Central memory CD8-positive, alpha-beta T cell (primary cell): ENCODE measurements around the gene FAM217B.
A peak's percentile ranks its signal among the peaks of the same experiment; 100 is the strongest.
"Not testable (repeated sequence)": the region's sequence is repeated elsewhere in the genome, so short reads cannot be mapped to it uniquely, and the experiment has no call there.

Experiments used
- ATAC-seq: fragments of 150-1000 bp; cut with Tn5 transposase; replicated peaks from 2 replicates; pipeline ENCODE4 v1.10.0; 2022; ENCODE audit warnings: mild to moderate bottlenecking, moderate FRiP score, moderate number of reproducible peaks; ENCODE audit not compliant: poor library complexity, severe bottlenecking; ENCODE audit errors: extremely low read depth
- DNase-seq, 2 donors: peaks; one replicate each; pipeline ENCODE4 v3.0.0; 2021; ENCODE audit warnings: low spot score in 2 of 2
- H3K27ac Mint-ChIP-seq: one replicate; pipeline ENCODE4 v1.8.0; 2022; ENCODE audit warnings: low read depth, mild to moderate bottlenecking, moderate library complexity, mixed read lengths
- H3K27me3 Mint-ChIP-seq: one replicate; pipeline ENCODE4 v1.8.0; 2022; ENCODE audit warnings: mixed read lengths
- H3K36me3 Mint-ChIP-seq: one replicate; pipeline ENCODE4 v1.8.0; 2022; ENCODE audit warnings: mild to moderate bottlenecking, moderate library complexity, mixed read lengths; ENCODE audit not compliant: insufficient read depth
- H3K4me1 Mint-ChIP-seq: one replicate; pipeline ENCODE4 v1.8.0; 2022; ENCODE audit warnings: mixed read lengths
- H3K4me3 Mint-ChIP-seq: one replicate; pipeline ENCODE4 v1.8.0; 2022; ENCODE audit warnings: mild to moderate bottlenecking, moderate library complexity, mixed read lengths
- H3K9me3 Mint-ChIP-seq: one replicate; pipeline ENCODE4 v1.8.0; 2022; ENCODE audit warnings: mixed read lengths

FAM217B gene

DNA sequence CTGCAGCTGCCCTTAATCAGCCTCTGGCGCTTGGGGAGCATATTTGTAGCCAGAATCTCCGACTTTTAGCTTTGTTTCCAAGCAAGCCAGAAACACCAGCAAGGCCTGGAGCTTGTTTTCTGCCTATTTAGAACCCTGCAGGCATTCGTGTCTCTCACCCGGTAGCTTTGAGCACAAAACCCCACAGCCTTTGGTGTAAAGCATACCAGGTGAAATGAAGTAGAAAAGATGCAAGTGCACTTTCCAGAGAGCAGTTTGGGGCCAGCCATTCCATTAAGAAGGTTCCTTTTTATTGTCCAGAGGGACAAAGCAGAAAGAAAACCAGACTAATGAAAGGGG, 736 bp downstream of the FAM217B start:
- Mint-ChIP-seq H3K36me3 (peaks cover 27% of the 10 kb centered on the region), H3K27me3 (no peaks in the 10 kb centered on the region), H3K4me1 (peaks cover 22% of the 10 kb centered on the region), H3K9me3 (no peaks in the 10 kb centered on the region), H3K27ac (peak overlapping the region; percentile 96), H3K4me3 (peak overlapping the region; percentile 98)
- DNase-seq, result no peak
- ATAC-seq, result no peak

DNA sequence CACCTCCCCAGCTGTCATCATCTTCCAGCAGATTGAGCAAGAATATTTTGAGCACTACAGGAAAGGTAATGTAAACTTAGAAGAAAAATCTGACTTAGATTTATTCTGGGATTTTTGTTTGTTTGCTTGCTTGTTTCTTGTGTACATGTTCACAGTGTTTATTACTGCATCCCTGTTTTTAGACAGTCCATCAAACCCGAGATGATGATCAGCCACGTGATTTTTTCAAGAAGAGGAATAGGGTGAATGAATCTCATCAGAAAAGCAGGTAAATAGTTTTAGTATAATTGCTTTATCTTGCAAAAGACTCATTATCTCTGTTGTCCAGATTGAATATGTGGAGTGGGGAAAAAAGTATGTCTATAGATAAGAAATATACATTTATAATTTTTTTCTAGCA, 2.1 kb downstream of the FAM217B start:
- DNase-seq (no peak), ATAC-seq (no peak)
- Mint-ChIP-seq H3K36me3 (peaks cover 27% of the 10 kb centered on the region), H3K27ac (no peak overlapping the region), H3K9me3 (no peaks in the 10 kb centered on the region), H3K27me3 (no peaks in the 10 kb centered on the region), H3K4me3 (no peak overlapping the region), H3K4me1 (peaks cover 22% of the 10 kb centered on the region)

DNA sequence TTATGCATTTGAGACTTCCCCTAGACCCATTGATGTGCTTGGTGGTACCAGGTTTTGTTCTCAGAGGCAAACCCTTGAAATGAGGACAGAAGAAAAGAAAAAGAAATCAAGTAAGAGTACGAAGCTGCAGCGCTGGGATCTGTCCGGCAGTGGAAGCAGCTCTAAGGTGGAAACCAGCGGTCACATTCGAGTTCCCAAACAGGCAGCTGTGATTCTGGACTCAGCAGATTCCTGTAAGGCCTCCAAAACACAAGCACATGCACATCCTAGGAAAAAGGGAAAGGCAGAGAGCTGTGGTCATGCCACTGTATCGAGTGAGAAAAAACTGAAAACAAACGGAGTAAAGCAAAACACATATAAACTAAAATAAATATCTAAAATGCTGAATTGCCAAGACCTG, 4.5 kb downstream of the FAM217B start:
- H3K36me3 Mint-ChIP-seq, result peaks cover 21% of the 10 kb centered on the region
- no peaks in the 10 kb centered on the region for H3K27me3 Mint-ChIP-seq
- H3K4me3 Mint-ChIP-seq, result no peak overlapping the region
- ATAC-seq (no peak), DNase-seq (no peak)
- no peak overlapping the region for H3K27ac Mint-ChIP-seq
- no peaks in the 10 kb centered on the region for H3K9me3 Mint-ChIP-seq
- peaks cover 21% of the 10 kb centered on the region for H3K4me1 Mint-ChIP-seq

DNA sequence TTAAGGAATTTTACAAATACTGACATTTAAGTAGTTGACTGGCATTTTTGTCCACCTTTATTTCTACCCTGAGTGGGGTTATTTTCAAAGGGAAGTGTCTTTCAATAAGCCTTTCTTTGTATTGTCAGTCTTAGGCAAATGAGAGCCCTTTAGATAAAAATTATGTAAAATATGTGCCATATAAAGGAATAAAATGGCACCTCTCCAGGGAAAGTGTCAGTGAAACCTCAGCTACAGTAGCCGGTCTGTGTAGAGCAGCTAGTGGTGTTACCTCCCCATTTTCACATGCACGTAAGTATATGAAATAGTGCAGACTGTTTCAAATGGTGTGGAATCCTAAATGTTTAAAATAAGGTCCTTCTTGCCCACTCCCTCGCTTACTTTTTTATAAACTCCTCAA, 5.0 kb downstream of the FAM217B start:
- no peaks in the 10 kb centered on the region for H3K9me3 Mint-ChIP-seq
- H3K36me3 Mint-ChIP-seq, result peaks cover 19% of the 10 kb centered on the region

DNA sequence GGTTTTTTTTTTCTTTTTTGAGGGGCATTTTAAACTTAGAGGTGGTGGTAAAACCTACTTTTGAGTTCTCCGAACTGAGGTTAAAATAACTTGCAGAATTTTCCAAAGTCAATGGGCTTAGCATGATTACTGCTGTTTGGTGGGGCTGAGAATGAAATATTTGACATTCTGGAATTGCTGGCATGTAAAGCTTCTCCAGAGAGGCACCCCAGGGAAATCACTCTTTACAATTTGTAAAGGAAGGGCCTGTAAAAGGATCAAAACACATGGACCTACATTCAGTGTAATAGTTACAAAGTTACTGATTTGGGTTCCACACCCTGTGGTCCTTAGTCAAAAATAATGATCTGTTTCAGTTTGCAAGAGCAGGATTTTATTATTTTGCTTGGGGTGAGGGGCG, 5.5 kb downstream of the FAM217B start:
- H3K36me3 Mint-ChIP-seq, result peaks cover 15% of the 10 kb centered on the region

More for the DNA sequence above, 5.0 kb downstream of the FAM217B start:
- Mint-ChIP-seq H3K27me3 (no peaks in the 10 kb centered on the region), H3K4me1 (peaks cover 21% of the 10 kb centered on the region), H3K27ac (no peak overlapping the region), H3K4me3 (no peak overlapping the region)
- ATAC-seq, result no peak
- no peak for DNase-seq

DNA sequence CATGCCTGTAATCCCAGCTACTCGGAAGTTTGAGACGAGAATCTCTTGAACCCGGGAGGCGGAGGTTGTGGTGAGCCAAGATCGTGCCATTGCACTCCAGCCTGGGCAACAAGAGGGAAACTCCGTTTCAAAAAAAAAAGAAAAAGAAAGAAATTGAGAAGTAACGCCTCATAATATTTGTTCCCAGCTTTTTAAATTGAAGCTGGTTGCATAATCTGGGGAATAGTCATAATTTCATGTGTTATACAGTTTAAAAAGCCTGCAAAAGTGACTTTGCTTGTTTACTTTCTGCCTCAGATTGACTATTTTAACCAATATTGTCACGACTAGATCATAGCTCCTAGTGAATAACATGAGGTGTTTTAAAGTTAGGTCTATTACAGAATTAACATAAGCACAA, 7.2 kb downstream of the FAM217B start:
- Mint-ChIP-seq H3K4me1 (peaks cover 10% of the 10 kb centered on the region), H3K4me3 (no peak overlapping the region), H3K9me3 (no peaks in the 10 kb centered on the region), H3K27ac (no peak overlapping the region), H3K36me3 (peaks cover 17% of the 10 kb centered on the region), H3K27me3 (no peaks in the 10 kb centered on the region)
- no peak for ATAC-seq
- no peak for DNase-seq

More for the DNA sequence above, 5.5 kb downstream of the FAM217B start:
- H3K4me3 Mint-ChIP-seq, result no peak overlapping the region
- no peaks in the 10 kb centered on the region for H3K27me3 Mint-ChIP-seq
- H3K27ac Mint-ChIP-seq, result no peak overlapping the region
- peaks cover 21% of the 10 kb centered on the region for H3K4me1 Mint-ChIP-seq
- DNase-seq (no peak), ATAC-seq (no peak)
- no peaks in the 10 kb centered on the region for H3K9me3 Mint-ChIP-seq

DNA sequence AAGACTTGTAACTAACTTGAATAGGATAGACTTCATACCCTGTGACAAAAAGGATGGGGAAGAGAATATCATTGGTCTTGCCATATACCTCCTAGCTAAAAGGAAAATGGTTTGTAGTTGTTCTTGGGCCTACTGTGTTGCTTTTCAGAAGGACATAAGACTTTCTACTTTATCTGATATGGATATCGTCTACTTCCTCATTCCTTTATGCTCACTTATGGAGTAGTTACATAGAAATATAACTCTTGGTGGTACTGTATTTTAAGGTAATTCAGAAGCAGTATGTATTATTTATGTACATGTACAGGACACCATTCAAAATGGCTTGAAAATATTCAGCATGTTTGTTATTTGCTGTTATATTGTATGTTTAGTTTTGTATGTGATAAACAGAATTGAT, 8.0 kb downstream of the FAM217B start:
- DNase-seq, result no peak
- no peaks in the 10 kb centered on the region for H3K27me3 Mint-ChIP-seq
- H3K4me1 Mint-ChIP-seq, result peaks cover 10% of the 10 kb centered on the region
- no peaks in the 10 kb centered on the region for H3K9me3 Mint-ChIP-seq
- no peak for ATAC-seq
- peak overlapping the region; percentile 98 for H3K27ac Mint-ChIP-seq
- H3K36me3 Mint-ChIP-seq, result peaks cover 17% of the 10 kb centered on the region
- no peak overlapping the region for H3K4me3 Mint-ChIP-seq

DNA sequence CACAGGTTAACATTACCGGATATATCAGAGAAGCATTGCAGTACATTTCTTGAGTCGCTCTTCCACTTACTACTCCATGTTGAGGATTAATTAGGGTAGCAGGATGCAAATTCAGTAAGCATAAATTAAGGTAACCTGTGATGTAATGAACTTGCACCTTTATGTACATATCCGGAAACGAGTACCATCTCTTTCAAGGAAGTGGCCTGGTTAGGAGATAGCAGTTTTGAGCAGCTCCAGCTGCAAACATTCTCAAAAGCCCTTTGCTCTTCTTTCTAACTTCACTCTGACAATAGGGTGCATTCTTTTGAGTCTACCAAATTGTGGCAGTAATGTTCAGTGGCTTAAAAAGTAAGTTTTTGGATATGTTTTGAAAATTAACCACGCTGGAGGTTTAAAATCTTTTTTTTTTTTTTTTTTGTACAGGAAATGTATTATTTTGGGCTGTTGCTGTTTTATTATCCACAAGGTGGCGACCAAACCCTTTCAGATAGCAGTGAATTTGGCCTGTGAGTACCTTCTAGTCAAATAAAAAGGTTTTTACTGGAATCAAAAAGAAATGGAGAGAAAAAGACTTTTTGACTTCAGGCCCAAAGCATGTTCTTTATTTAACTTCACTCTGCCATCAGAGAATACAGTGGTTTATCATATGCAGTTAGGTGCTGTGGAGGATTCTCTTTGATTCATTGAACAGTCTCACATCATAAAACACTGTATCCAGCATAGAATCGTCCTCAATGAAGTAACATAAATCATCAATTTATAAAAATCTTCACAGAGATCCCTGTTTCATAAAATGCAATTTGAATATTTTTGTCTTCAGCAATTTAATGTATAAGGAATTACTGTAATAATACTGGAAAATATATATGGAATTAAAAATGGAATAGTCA, 8.9 kb downstream of the FAM217B start:
- DNase-seq (peak in 1 of 2 donors; percentile 30), ATAC-seq (peak; percentile 87)
- Mint-ChIP-seq H3K4me3 (peak overlapping the region; percentile 56), H3K27ac (peak overlapping the region; percentile 98), H3K9me3 (no peaks in the 10 kb centered on the region), H3K27me3 (no peaks in the 10 kb centered on the region), H3K4me1 (peaks cover 10% of the 10 kb centered on the region), H3K36me3 (peaks cover 20% of the 10 kb centered on the region)

DNA sequence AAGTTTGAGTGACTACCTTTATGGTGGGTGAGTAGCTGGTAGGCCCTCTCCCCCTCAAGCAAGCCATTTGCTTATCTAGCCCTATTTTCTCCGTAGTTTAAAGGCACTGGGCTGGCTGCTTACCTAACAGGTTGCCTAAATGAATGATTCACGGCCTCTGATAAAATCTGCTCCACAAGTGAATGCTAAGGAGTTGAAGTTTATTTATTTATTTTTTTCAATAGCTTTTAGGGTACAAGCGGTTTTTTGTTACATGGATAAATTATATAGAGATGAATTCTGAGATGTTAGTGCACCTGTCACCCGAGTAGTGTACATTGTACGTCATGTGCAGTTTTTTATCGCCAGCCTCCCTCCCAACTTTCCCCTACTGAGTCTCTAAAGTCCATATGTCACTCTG, 9.7 kb downstream of the FAM217B start:
- H3K27me3 Mint-ChIP-seq, result no peaks in the 10 kb centered on the region
- H3K36me3 Mint-ChIP-seq, result peaks cover 16% of the 10 kb centered on the region
- peaks cover 10% of the 10 kb centered on the region for H3K4me1 Mint-ChIP-seq
- no peaks in the 10 kb centered on the region for H3K9me3 Mint-ChIP-seq
- H3K27ac Mint-ChIP-seq, result no peak overlapping the region
- DNase-seq (no peak), ATAC-seq (no peak)
- H3K4me3 Mint-ChIP-seq, result no peak overlapping the region

DNA sequence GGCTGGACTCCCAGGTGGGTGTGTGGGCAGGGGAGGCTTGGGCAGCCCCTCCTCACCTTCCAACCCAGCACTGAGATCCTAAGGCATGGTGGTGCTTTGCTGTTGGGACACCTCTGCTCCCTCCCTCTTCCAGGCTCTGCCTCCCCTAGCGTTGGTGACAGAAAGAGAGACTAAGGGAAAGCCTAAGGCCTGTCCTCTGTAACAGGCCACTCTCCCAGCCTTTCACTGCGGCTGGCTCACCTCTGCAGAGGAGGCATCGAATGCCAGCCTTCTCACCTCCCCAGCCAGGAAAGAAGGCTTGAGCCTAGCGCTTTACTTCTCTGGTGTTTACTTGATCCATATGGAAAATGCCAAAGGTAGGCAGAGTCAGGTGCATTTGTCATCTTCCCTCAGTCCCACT, 14.5 kb downstream of the FAM217B start:
- Mint-ChIP-seq H3K4me1 (no peaks in the 10 kb centered on the region), H3K9me3 (no peaks in the 10 kb centered on the region), H3K27me3 (no peaks in the 10 kb centered on the region), H3K4me3 (no peak overlapping the region), H3K36me3 (peaks cover 11% of the 10 kb centered on the region), H3K27ac (no peak overlapping the region)
- no peak for ATAC-seq
- no peak for DNase-seq

DNA sequence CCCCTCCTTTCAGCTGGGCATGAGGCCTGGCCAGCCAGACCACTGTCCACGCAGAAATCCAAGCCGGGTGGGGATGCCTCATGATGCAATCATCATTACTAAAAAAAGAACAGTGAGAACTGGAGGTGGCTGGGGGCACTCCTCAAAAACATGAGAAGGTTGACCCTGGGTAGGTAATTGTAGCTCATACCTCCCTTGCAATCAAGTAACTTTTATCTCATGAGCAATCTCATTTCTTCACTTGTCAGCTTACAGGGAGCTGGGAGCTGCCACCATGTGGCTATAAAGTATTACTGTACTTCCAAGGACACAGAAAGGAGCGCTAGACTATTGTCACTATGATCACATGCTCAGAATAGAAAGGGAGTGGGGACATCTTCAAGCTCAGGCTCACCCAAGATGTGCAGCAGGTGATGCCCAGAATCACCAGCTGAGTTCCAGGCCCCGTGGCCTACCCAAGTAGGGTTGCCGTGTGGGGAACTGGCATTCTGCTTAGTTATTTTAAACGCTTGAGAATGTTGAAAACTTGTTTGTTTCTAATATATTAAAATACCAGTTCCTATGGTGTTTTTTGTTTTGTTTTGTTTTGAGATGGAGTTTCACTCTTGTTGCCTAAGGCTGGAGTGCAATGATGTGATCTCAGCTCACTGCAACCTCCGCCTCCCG, 15.1 kb downstream of the FAM217B start:
- DNase-seq (no peak), ATAC-seq (no peak)
- Mint-ChIP-seq H3K4me1 (no peaks in the 10 kb centered on the region), H3K27me3 (no peaks in the 10 kb centered on the region), H3K36me3 (peaks cover 9% of the 10 kb centered on the region), H3K9me3 (no peaks in the 10 kb centered on the region), H3K27ac (no peak overlapping the region), H3K4me3 (no peak overlapping the region)

DNA sequence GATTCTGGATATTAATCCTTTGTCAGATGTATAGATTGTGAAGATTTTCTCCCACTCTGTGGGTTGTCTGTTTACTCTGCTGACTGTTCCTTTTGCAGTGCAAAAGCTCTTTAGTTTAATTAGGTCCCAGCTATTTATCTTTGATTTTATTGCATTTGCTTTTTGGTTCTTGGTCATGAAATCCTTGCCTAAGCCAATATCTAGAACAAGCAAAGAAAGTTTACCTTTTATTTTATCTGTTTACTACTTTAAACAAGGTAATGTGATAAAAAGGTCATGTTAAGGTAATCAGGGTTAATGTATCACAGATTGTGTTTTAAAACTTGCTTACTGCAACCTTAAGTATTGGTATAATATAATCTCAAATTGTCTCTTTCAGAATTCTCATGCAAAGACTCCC, 17.4 kb downstream of the FAM217B start:
- not testable (repeated sequence) for H3K36me3 Mint-ChIP-seq, ATAC-seq, H3K9me3 Mint-ChIP-seq, H3K27ac Mint-ChIP-seq, H3K4me1 Mint-ChIP-seq, DNase-seq, H3K27me3 Mint-ChIP-seq, H3K4me3 Mint-ChIP-seq

DNA sequence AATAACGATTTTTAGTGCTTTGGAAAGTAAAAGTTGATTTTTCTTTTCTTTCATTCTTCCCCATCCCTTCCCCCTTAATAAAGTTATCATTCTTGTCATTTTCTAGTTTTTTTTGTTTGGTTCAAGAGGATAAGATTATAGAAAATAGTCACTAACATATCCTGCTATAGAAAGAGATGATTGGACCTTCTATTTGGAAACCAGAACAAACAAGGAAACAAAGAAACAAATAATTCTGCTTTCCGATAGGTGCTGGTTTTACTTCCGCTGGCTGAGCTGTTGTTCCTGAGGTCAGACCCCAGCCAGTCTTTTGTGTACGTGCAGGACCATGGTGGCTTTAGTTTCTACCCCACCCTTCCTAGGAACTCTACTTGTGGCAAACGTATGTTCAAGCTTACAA, 17.9 kb downstream of the FAM217B start, which contains the start of gene CDH26:
Gene CDH26 (plus strand): TSS at position 301 of the 400 bp plus-strand sequence. CDS start 304 bp downstream, outside the sequence.
- no peak for DNase-seq
- no peak for ATAC-seq
- Mint-ChIP-seq H3K27me3 (no peaks in the 10 kb centered on the region), H3K4me1 (no peaks in the 10 kb centered on the region), H3K4me3 (no peak within 1 kb of the TSS), H3K9me3 (no peaks in the 10 kb centered on the region), H3K36me3 (peaks cover 3% of the 10 kb centered on the region), H3K27ac (peak within 1 kb of the TSS; percentile 19)
